NCI-H510A (cell line): ENCODE data around the gene CCDC127.

Experiments
- DNase-seq: peaks from one replicate; lab custom pipeline; 2025; lab: John Stamatoyannopoulos, UW

The CCDC127 gene

DNA sequence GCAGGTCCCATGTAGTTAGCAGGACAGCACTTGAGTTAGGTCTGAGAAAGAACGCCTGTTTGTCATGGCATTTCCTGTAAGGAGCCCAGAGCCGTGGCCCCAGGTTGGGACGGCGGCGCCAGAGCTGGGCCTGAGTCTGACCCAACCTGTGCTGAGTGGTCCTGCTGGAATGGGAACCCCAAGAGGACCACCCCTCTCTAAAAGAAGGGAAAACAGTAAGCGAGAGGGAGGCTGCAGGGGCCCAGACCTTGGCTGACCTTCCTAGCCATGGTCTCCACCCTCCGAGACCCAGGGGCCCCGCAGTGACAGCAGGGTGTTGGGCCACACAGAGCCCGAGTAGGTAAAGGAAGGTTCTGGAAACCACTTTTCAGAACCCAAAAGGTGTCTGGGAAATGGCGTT, 28.5 kb downstream of the CCDC127 start:
- no peak for DNase-seq

DNA sequence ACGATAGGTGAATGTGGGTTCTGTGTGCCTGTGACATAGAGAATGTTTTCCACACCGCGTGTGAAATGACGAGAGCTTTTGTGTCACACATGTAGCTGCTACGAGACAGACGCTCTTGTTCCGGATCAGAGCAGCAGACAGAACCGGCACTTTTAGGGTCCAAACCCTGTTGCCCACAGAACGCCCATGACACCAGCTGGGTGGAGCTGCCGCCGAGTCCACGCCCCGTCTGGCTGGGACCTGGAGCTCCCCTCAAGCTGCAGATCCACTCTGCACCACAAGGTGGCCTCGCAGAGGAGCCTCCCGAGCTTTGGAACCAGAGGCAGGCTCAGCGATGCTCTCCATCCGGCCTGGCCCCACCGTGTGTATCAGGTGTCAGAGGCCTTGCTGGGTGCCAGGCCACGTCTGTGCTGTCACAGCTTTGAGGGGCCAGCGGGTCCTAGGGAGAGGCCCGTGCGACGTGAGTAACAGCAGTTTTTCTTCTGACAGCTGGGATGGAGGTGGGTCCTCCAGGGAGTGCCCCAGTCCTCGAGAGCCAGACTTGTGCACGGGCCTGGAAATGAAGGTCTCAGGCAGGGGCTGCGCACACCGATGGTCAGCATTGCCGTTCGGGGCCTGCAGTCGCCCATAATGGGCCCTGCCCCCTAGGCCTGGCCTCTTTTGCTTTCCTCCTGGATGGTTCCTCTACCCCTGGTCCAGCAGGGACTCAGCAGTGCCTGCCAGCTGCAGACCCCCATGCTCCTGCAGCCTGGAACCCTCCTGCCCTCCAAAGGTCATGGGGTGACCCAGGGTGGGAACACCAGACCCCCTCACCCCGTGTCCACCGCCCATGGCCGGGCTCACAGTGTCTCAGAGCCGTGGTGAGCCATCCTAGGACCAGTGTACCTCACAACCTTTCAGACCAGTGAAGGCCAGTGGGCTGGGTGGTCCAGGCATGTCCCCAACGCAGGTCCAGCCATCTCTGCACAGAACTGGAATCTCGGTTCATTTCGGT, 29.2 kb downstream of the CCDC127 start:
- DNase-seq = peak; percentile 95

DNA sequence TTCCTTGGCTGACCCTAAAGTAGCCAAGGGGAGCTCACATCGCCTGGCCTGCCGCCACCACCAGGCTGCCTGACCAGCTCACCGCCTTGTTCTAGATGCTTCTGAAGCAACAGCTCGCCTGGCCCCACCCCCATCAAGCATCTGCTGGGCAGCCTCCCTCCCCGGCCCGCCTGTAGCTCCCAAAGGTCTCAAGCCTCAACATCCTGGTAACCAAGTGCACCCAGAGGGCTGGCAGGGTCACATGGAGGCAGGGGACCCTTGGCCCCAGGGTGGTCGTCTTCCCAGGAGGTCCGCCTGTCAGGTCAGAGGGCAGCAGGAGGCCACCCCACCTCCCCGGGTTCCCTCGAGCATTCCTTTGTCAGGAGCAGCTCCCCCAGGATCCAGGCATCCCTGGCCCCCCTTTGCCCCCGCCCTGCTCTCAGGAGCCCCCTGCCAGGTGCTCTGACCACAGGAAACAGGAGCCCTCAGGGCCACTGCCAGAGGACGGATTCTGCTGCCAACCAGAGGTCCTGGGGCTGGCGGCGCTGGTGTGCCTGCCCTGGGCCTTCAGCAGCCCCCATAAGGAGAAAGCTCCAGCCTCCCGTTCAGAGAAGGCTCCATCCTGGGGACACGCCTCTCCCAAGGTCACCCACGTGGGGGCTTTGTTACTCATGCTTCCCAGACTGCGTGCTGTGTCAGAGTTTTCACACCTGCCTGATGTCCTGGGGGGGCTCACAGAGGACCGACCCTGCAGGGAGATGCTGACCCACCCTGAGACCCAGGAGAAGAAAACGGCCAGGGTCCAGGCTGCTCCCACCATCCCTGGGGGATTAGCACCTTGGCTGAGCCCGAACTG, 30.1 kb downstream of the CCDC127 start:
- DNase-seq = no peak

DNA sequence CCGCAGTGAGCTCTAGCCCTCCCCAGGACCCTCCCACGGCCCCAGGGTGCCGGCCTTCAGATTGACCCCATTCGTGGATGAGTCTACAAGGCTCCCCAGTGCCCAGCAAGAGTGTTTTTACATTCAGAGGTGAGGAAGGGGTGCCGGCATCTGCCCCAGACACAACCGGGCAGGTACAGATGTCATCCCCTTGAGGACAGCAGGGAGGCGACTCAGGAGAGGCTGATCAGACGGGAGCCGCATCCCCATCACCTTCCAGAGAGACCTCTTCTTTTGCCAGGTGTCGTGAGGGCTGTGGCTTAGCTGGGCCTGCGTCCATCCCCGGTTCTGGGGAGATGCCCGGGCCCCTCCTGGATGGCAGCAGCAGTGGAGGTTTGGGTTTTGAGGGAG, 30.9 kb downstream of the CCDC127 start:
- no peak for DNase-seq

DNA sequence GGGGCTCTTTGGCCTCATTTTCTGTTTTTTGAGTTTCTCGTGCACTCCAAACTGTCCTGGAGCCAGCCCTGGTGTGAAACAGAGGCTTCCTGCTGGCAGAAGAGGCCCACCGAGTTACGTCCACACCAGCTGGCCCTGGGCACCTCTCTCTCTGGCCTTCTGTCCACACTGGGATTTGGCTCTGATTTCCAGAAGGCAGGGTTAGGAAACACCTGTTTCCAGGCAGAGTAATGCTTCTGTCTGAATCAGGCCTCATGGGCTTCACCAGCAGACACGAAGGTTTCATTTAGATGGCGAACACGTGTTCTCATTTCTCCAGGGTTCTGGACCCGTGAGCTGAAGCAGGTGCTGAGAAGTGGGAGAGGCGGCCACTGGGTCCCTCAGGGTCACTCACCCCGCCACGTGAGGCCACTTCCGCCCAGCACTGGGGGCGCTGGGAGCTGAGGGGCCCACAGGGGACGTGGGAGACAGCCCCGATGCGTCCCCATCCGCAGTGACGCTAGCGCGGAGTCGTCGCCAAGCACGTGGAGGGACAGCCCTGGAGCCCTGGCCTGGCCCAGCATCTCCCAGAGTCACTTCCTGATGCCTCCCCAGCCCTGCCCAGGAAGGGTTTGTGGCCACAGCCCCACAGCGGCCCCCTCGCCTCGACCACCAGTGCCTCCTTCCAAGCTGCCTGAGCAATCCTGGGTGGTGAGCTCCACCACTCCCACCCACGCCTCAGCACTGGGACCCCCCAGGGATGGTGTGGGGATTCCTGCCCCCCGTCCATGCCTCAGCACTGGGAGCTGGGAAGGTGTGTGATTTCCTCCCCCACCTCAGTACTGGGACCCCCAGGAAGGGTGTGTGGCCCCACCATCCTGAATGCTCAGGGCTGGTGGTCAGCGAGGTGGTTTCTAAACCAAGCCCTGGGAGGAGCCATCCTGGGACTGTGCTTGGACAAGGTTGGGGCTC, 31.6 kb downstream of the CCDC127 start:
- no peak for DNase-seq

DNA sequence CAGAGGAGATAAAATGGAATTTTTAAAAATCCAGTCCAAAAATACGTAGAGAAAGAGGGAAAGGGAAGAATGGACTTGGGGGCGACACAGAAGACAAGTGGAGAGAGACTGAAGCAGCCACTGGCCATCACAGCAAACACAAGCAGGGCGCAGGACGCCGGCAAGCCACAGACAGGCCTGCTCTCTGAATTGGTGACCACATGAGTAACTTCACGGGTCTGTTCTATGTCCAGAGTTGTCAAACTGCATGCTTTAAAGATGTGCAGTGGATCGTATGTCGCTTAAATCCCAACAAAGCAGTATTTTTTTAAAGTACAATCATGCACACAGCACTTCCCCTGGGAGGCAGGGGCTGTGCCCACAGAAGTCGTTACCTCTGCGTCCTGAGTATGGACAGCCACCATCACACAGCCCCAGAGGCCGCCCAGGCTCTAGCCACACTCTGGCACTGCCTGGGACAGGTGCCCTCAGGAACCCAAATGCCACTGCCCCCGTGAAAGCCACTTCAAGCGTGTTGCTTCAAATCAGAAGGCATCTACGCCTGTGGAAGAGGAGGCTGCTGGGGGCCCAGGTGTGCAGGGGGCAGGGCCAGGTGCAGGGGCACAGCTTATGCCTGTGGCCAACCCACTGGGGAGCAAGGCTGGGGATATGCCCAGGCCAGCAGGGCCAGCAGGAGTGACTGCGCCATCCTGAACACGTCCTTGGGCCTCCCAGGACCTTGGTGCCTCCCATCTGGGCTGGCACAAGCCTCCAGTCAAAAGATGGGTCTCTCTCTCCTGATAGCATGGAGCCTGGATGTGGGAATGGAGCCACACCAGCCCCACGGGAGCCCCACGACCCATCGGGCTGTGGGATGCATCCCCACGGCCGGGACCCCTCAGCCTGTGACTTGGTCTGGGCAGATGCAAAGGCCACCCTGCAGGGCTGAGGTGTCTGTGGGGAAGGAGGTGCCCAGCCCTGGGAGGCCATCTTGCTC, 32.6 kb downstream of the CCDC127 start:
- no peak for DNase-seq

DNA sequence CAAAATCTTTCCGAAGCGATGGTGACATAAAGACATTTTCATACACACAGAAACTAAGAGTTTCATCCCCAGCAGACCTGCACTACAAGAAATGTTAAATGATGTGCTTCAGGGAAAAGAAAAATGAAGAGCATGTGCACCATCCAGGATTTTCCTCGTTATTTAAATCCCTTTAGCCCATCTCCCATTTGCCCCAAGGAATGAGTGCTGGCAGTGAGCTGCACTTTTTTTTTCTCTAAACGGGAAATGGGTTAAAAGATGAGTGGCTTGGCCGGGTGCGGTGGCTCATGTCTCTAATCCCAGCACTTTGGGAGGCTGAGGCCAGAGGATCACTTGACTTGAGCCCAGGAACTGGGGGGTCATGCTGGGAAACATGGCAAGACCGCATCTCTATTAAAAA, 33.5 kb downstream of the CCDC127 start:
- no peak for DNase-seq

DNA sequence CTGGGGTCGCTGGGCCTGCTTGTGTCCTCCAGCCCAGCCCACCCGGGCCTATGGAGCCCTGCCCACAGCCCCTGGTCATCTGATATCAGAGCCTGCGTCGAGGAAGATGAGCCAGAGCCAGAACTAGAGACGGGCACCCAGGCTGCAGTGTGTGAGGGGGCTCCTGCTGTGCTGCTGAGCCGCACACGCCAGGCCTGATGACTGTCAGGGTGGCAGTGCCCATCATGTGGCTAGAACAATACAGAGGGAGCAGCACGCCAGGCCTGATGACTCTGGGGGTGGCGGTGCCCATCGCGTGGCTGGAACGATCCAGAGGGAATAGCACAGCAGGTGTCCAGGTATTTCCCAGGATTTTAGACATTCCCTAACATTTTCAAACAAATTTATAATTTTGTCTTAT, 35.8 kb downstream of the CCDC127 start:
- no peak for DNase-seq

DNA sequence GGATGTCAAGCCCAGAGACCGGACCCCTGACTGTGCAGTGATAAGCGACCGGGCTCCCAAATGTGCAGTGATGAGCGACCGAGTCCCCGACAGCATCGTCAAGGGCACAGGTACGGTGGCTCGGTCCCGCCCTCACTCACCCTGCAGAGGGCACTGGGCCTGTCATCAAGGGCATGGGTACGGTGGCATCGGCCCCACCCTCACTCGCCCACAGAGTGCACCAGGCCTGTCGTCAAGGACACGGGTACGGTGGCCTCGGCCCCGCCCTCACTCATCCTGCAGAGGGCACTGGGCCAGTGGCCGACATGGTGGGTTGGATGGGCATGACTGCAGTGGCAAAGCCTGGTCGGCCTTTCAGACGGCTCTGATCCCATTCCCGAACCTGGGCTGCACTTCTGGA, 36.4 kb downstream of the CCDC127 start:
- DNase-seq = no peak

DNA sequence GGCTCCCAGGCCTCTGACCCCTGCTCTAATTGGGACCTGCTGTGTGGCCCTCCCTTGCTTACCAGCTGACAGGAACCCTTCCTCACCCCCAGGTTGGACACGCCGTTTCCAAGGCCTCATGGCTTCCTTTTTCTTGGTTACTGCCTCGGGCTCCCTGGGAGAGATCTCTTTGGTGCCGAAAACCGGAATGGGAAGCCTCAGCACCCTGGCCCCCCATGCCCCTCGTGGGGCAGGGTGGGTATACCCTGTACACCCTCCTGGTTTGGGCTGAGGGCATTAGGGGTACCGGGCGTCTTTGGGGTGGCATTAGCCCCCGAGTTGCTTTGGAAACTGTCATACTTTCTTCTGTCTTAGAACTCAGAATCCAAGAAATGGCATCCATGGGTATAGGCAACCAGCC, 36.8 kb downstream of the CCDC127 start:
- no peak for DNase-seq

DNA sequence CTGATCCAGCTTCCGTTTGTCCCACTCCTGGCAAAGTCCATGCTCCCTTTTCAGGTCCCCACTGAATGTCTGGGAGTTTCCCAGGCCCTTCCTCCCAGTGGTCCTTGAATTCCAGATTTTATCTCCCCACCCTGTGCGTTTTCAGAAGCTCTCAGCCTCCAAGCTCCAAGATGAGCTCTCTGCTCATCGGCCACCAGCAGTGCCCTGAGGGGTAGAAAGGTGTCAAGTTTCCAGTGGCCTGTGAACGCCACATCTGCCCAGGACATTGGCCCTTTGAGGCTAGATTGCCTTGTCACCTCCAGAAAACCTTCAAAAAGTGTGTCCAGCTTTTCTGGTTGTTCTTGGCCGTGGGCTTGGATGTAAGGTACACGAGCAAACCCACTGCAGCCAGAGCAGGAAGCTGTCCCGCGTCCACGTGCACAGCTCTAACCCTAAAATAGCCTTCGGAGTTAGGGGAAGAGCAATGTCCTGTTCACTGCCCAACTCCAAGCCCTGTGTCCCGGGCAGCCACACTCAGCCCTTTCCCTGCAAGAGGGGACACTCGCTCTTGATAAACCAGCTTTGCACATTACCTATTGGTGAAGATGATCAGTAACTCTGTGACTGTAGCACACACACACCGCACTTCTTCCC, 37.6 kb downstream of the CCDC127 start:
- DNase-seq = no peak

DNA sequence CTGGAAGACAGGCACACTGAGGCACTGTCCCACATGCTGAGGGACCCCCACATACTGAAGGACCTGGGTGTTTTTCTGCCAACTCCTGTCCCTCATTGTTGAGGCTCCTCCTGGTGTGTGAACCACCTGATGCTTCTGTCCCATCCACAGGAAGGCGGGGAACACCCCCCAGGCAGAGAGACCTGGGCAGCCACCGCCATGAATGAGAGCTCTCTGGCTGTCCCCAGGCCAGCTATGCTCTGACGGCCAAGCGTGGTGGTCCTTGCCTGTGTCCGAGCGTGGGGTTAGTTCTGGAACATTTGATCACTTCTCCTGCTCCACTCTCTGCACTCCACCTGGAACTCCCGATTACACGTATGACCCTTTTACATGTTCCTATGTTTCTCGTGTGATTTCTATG, 38.6 kb downstream of the CCDC127 start:
- no peak for DNase-seq

DNA sequence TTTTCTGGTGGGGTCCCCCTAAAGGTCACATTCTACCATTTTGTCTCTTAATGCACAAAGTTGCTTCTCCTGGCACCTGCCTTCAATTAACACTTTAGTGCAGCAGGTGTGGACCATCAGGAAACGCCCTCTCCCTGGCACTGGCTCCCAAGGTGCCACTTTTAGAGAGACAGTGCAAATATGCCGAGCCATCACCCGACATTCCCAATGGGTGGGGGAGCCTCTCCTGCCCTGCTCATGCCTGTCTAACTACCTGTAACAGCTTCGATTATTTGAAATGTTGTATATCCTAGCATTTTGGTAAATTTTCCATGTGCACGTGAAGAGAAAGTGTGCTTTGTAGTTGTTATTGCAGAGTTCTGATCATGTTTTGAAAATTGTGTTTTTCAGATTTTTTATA, 39.8 kb downstream of the CCDC127 start:
- no peak for DNase-seq

DNA sequence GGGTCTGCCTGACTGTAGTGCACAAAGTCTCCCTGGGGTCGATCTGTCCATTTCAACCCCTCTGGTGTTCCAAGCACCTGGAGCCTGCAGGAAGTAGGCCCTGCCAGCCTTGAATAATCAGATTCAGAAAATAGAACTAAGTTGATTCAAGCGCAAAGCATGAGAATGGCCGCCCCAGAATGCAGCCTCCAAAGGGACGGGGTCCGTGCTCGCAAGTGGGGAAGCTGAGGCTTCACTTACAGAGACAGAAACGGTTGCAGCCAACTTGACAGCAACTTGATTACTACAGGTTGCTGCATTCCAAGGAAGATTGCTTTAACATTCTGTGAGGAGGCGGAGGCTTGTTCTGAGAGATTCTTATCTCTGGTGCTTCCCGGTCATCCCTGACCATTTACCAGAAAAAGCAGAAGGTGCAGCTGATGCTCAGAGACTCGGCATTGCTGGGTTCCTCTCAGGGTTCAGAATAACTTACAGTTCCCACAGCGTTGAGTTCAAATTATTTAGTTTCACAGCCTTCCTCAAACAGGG, 41.6 kb downstream of the CCDC127 start:
- DNase-seq = no peak

DNA sequence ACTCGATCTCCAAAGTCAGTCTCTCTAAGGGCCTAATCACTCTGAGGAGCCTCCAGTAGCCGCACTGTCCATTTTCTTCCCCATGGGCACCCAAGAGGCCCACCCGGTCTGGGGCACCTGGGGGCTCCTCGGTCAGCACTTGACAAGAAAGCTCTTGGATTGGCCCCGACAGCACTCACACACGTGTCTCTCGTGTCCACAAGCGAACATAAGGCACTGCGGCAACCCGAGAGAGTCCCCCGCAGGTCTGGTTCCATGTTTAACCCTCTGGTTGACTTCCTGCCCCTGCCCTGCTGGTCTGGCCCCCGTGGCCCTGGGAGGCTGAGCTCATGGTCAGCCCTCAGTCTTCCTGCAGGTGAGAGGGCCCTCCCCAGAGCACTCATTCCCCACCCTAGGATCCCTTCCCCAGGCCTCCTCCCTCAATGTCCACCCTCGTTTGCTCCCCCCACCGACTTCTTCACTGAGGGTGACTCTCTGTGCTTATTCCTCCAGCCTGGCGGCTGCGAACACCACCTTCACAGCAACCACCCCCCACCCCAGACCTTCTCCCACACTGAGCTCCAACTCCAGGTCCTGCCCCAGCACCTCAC, 43.0 kb downstream of the CCDC127 start:
- no peak for DNase-seq

DNA sequence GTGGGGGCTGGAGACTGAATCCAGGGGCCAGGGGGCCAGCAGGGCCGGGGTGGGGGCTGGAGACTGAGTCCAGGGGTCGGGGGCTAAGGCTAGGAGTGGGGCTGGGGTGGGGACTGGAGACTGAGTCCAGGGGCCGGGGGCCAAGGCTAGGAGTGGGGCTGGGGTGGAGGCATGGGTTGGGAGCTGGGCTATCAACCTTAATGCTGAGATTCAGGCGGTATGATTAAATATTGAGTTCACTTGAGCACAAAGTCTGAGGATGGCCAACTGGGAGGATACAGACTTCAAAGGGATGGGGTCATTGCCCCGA, 43.7 kb downstream of the CCDC127 start:
- no peak for DNase-seq

DNA sequence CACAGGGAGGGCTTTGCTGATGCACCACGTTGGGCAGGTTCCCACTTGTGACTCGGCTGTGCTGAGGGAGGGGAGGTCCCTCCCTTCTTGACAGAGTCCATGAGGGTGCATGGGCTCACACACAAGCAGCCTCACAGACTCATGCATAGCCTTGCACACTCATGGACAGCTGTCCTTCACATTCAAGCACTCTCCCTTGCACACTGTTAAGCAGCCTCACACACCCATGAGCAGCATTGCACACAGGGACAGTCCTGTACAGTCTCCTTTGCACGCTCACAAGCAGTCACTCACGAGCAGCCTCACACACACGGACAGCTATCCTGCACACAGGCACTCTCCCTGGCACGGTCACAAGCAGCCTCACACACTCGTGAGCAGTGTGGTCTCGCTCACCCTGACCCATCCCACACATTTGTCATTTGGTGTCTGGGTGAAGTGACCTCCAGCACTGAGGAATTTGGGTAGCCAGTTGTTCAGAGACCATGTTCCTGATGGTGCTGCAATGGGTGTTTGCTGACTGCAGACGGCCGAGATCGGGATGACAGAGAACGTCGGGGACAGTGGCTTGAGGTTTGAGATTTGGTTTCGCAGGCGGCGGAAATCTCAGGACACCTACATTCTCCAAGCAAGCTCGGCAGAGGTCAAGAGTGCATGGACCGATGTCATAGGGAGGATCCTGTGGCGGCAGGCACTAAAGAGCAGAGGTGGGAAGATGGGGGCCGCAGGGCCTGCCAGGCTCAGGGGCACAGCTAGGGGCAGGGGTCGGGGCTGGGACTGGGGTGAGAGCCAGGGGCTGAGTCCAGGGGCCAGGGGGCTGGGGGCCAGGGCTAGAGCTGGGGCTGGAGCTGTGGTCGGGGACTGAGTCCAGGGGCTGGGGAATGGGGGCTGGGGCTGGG, 44.3 kb downstream of the CCDC127 start:
- no peak for DNase-seq

DNA sequence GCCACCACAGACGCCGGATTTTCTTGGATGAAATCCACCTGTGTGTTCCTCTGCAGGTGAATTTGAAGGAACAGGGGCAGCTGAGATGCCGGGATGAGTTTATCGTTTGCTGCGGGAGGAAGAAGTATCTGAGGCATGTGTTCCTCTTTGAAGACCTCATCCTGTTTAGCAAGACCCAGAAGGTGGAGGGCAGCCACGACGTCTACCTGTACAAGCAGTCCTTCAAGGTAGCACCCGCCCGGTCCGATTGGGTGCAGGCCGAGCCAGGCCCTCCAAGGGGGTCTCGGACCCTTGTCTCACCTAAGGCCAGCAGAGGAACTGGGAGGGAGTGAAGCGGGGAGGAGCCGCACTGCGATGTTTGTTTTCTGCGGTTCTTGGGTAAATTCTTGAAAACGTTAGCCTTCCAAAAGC, 45.1 kb downstream of the CCDC127 start:
- no peak for DNase-seq

DNA sequence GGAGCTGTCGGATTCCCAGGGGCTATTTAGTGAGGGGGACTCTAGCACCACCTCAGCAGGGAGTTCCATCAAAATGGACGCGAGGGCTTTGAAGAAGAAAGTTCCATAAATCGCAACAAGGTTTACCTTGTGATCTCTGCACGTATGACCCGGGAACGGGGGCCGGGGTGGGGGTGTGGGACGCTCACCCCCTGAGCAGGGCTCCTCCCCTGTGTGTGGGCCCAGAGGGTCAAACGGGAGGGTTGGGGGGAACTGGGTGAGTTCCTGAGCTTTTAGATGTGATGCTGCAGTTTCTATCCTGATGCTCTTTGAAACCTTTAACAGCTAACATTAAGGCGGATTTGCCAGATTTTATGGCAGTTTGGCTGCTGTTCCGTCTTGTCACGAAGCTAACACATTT, 45.5 kb downstream of the CCDC127 start:
- DNase-seq = no peak
